ENCODE data around the gene C1orf115. TPM values are rescaled to one million over a fixed set of nuclear protein-coding genes. Genes with fewer than 3 reads are reported as not detected.

Gene C1orf115
- total and polyA plus RNA-seq, 4 donors = 29.6 to 56.6 (median 40.5) TPM

DNA sequence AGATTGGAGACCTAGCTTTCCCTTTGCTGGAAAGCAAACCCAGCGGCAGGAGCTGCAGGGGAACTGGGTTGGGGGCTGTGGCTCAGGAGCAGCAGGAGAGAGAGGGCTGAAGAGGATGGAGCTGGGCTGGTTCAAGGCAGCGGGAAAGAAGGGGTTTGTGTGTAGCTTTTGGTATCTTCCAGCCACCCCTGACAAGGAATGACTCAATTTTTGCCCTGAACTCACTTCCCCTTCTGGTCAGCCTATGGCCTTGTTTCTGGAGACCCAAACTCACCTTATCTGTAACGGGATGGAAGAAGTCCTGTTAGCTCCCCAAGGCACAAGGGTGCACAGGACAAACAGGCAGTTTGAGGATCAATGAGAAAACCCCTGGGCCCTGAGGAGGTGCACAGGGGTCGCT, 13.1 kb downstream of the C1orf115 start:
- no peak overlapping the region for H3K27ac ChIP-seq (ENCODE audit: low read depth in 1 of 2, low read length in 2 of 2)
- H3K4me1 ChIP-seq (ENCODE audit: control insufficient read depth in 4 of 4, insufficient read depth in 4 of 4, low read length in 3 of 4) = peaks cover 3 to 17% (median 14%) of the 10 kb centered on the region in 4 donors
- H3K9ac ChIP-seq (ENCODE audit: low read depth in 1 of 2, low read length in 2 of 2) = no peak overlapping the region
- no peak overlapping the region for H3K4me3 ChIP-seq (ENCODE audit: low read depth in 1 of 3, low read length in 3 of 3)
- no peak for DNase-seq (ENCODE audit: low spot score)
- no peak for TF ChIP-seq FOXA1 (IDR thresholded peaks at IDR 0.05)
- TF ChIP-seq, protein P1, sequence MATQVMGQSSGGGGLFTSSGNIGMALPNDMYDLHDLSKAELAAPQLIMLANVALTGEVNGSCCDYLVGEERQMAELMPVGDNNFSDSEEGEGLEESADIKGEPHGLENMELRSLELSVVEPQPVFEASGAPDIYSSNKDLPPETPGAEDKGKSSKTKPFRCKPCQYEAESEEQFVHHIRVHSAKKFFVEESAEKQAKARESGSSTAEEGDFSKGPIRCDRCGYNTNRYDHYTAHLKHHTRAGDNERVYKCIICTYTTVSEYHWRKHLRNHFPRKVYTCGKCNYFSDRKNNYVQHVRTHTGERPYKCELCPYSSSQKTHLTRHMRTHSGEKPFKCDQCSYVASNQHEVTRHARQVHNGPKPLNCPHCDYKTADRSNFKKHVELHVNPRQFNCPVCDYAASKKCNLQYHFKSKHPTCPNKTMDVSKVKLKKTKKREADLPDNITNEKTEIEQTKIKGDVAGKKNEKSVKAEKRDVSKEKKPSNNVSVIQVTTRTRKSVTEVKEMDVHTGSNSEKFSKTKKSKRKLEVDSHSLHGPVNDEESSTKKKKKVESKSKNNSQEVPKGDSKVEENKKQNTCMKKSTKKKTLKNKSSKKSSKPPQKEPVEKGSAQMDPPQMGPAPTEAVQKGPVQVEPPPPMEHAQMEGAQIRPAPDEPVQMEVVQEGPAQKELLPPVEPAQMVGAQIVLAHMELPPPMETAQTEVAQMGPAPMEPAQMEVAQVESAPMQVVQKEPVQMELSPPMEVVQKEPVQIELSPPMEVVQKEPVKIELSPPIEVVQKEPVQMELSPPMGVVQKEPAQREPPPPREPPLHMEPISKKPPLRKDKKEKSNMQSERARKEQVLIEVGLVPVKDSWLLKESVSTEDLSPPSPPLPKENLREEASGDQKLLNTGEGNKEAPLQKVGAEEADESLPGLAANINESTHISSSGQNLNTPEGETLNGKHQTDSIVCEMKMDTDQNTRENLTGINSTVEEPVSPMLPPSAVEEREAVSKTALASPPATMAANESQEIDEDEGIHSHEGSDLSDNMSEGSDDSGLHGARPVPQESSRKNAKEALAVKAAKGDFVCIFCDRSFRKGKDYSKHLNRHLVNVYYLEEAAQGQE (IDR thresholded peaks at IDR 0.05) = no peak
- TF ChIP-seq FOXA2 (IDR thresholded peaks at IDR 0.05) = no peak
- TF ChIP-seq, protein P2, sequence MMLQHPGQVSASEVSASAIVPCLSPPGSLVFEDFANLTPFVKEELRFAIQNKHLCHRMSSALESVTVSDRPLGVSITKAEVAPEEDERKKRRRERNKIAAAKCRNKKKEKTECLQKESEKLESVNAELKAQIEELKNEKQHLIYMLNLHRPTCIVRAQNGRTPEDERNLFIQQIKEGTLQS (IDR thresholded peaks at IDR 0.05) = no peak
- no peak for TF ChIP-seq NR2F2 (IDR thresholded peaks at IDR 0.05)
- no peak for TF ChIP-seq GABPA (IDR thresholded peaks at IDR 0.05 in 1 of 2, conservative IDR thresholded peaks at IDR 0.05 in 1 of 2)
- no peaks in the 10 kb centered on the region for H3K27me3 ChIP-seq (ENCODE audit: control insufficient read depth in 4 of 4, insufficient read depth in 4 of 4, low read length in 3 of 4)
- H3K36me3 ChIP-seq (ENCODE audit: control insufficient read depth in 4 of 4, insufficient read depth in 3 of 4, low read depth in 1 of 4, low read length in 3 of 4) = peaks cover 0 to under 1% (median 0%) of the 10 kb centered on the region in 4 donors
- H3K9me3 ChIP-seq (ENCODE audit: control insufficient read depth in 4 of 4, low read length in 3 of 4) = no peaks in the 10 kb centered on the region
- 92% methylated on average over 4 of the region's 4 CpGs for WGBS

DNA sequence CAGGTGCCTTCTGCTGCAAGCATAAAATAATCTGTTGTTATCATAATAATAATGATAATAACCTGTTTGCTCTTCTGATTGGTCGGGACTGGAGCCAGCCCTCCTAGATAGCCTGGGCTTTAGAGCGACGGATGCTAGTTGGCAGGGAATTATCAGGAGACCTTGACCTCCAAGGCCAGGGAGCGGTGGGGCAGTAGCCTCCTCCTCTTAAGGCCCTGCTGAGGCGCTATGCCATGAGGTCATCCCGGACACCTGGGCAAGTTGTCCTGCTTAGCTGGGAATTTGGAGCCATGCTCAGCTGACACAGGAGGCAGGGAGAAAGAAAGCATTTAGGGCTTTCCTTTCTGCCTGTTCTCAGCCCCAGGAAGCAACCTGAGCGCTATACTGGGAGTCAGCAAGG, 15.6 kb downstream of the C1orf115 start:
- TF ChIP-seq GABPA (IDR thresholded peaks at IDR 0.05 in 1 of 2, conservative IDR thresholded peaks at IDR 0.05 in 1 of 2) (no peak), RXRA (IDR thresholded peaks at IDR 0.05) (no peak), FOXA2 (IDR thresholded peaks at IDR 0.05) (no peak), RAD21 (IDR thresholded peaks at IDR 0.05) (no peak), HNF4A (conservative IDR thresholded peaks at IDR 0.05) (no peak), NR2F2 (IDR thresholded peaks at IDR 0.05) (no peak), SP1 (IDR thresholded peaks at IDR 0.05) (no peak), JUND (IDR thresholded peaks at IDR 0.05) (no peak), YY1 (IDR thresholded peaks at IDR 0.05) (no peak), TAF1 (conservative IDR thresholded peaks at IDR 0.05) (no peak)
- TF ChIP-seq, protein P3, sequence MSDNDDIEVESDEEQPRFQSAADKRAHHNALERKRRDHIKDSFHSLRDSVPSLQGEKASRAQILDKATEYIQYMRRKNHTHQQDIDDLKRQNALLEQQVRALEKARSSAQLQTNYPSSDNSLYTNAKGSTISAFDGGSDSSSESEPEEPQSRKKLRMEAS (IDR thresholded peaks at IDR 0.05) = no peak
- TF ChIP-seq, protein P1 (IDR thresholded peaks at IDR 0.05) = no peak
- TF ChIP-seq, protein P4, sequence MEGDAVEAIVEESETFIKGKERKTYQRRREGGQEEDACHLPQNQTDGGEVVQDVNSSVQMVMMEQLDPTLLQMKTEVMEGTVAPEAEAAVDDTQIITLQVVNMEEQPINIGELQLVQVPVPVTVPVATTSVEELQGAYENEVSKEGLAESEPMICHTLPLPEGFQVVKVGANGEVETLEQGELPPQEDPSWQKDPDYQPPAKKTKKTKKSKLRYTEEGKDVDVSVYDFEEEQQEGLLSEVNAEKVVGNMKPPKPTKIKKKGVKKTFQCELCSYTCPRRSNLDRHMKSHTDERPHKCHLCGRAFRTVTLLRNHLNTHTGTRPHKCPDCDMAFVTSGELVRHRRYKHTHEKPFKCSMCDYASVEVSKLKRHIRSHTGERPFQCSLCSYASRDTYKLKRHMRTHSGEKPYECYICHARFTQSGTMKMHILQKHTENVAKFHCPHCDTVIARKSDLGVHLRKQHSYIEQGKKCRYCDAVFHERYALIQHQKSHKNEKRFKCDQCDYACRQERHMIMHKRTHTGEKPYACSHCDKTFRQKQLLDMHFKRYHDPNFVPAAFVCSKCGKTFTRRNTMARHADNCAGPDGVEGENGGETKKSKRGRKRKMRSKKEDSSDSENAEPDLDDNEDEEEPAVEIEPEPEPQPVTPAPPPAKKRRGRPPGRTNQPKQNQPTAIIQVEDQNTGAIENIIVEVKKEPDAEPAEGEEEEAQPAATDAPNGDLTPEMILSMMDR (IDR thresholded peaks at IDR 0.05; ENCODE audit: low read depth, low read length, missing input control) = no peak
- TF ChIP-seq, protein P2 (IDR thresholded peaks at IDR 0.05) = no peak
- TF ChIP-seq, protein P5, sequence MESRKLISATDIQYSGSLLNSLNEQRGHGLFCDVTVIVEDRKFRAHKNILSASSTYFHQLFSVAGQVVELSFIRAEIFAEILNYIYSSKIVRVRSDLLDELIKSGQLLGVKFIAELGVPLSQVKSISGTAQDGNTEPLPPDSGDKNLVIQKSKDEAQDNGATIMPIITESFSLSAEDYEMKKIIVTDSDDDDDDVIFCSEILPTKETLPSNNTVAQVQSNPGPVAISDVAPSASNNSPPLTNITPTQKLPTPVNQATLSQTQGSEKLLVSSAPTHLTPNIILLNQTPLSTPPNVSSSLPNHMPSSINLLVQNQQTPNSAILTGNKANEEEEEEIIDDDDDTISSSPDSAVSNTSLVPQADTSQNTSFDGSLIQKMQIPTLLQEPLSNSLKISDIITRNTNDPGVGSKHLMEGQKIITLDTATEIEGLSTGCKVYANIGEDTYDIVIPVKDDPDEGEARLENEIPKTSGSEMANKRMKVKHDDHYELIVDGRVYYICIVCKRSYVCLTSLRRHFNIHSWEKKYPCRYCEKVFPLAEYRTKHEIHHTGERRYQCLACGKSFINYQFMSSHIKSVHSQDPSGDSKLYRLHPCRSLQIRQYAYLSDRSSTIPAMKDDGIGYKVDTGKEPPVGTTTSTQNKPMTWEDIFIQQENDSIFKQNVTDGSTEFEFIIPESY (IDR thresholded peaks at IDR 0.05) = no peak
- WGBS = 51% methylated on average over 7 of the region's 7 CpGs
- peaks cover 4 to 26% (median 17%) of the 10 kb centered on the region in 4 donors for H3K4me1 ChIP-seq (ENCODE audit: control insufficient read depth in 4 of 4, insufficient read depth in 4 of 4, low read length in 3 of 4)
- H3K4me3 ChIP-seq (ENCODE audit: low read depth in 1 of 3, low read length in 3 of 3) = no peak overlapping the region
- H3K9ac ChIP-seq (ENCODE audit: low read depth in 1 of 2, low read length in 2 of 2) = no peak overlapping the region
- H3K27me3 ChIP-seq (ENCODE audit: control insufficient read depth in 4 of 4, insufficient read depth in 4 of 4, low read length in 3 of 4) = no peaks in the 10 kb centered on the region
- no peak overlapping the region for H3K27ac ChIP-seq (ENCODE audit: low read depth in 1 of 2, low read length in 2 of 2)
- DNase-seq (ENCODE audit: low spot score) = no peak
- H3K9me3 ChIP-seq (ENCODE audit: control insufficient read depth in 4 of 4, low read length in 3 of 4) = no peaks in the 10 kb centered on the region
- H3K36me3 ChIP-seq (ENCODE audit: control insufficient read depth in 4 of 4, insufficient read depth in 3 of 4, low read depth in 1 of 4, low read length in 3 of 4) = no peaks in the 10 kb centered on the region
